ENCODE data around the gene KIAA1328.
A peak's percentile ranks its signal among the peaks of the same experiment; 100 is the strongest.
"Not testable (repeated sequence)": the region's sequence is repeated elsewhere in the genome, so short reads cannot be mapped to it uniquely, and the experiment has no call there.

KIAA1328 gene

DNA sequence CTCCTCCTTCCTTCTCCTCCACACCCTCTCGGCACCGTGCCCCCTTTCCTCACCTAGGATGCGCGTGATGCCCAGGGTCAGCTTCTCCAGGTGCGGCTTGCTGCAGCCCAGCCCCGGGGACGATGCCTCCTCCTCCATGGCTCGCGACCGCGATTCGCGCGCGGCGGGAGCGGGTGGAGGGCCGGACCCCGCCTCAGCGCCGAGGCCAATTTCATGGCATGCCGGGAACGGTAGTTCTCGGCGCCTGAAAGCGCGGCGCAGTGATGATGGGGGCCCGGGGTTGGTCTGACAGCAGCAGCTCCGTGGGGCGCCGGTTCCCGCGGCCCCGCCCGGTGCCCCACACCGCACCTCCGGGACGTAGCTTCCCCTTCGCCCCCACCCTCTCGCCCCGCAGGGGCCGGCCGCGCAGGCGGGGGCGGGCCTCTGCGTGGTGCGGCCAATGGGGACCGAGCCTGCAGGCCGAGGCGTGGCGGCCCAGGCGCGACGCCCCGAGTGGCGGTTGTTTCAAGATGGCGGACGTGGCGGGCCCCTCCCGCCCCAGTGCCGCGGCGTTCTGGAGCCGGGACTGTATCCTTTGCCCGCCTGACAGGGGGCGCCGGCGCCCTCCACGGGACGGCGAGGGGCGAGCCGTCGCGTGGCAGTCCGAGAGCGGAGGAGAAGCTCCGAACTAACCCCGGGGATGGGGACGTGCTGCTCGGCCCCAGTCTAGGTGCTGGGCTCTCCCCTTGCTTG lies at the start of gene KIAA1328, which contains the start of gene TPGS2:
Gene KIAA1328 (plus strand): TSS at position 498 of the 732 bp plus-strand sequence. CDS start 12 bp downstream, at position 510.
Gene TPGS2 (minus strand): TSS at position 373 of the 732 bp plus-strand sequence. CDS start 235 bp downstream, at position 138.
- peak; percentile 98 for DNase-seq

DNA sequence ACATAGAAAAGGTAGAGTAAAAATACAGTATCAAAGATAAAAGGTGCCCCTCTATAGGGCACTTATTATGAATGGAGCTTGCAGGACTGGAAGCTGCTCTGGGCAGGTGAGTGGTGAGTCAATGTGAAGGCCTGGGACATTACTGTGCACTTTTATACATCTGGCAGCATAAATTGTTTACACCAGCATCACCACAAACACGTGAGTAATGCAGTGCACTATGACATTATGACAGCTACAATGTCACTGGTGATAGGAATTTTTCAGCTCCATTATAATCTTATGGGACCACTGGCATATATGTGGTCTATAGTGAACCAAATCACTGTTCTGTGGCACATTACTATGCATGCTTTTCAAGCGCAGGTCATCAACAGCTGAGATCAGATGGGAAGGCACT lies 48.2 kb upstream of the KIAA1328 start:
- DNase-seq = no peak

DNA sequence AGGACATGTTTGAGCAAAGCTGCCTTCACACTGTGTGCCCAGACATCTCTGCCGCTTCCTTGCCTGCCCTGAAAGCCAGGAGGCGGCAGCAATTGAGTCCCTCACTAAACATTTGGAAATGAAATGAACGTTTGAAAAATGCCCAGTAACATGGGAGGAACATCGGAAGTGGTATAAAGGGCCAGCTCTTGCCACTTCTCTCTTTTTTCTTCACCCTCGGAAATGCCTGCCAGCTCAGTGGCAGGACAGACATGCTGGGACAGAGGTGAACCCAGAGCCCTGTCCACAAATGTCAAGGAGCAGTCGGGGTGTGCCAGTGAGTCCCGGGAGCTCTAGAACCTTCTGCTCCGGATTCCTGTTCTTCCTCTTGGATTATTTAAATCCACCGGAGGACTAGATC lies 46.2 kb upstream of the KIAA1328 start:
- DNase-seq = no peak

DNA sequence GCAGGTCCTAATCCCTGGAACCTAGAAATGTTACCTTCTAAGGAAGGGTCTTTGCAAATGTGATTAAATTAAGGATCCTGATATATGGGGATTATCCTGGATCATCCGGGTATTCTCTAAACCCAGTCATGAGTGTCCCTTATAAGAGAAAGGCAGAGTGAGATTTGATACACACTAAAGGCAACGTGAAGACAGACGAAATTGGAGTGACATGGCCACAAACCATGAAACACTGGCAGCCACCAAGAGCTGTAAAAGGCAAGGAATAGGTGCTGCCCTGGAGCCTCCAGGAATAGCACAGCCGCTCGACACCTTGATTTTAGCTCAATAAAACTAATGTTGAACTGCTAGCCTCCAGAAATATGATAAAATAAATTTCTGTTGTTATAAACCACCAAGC lies 45.1 kb upstream of the KIAA1328 start:
- DNase-seq = no peak

DNA sequence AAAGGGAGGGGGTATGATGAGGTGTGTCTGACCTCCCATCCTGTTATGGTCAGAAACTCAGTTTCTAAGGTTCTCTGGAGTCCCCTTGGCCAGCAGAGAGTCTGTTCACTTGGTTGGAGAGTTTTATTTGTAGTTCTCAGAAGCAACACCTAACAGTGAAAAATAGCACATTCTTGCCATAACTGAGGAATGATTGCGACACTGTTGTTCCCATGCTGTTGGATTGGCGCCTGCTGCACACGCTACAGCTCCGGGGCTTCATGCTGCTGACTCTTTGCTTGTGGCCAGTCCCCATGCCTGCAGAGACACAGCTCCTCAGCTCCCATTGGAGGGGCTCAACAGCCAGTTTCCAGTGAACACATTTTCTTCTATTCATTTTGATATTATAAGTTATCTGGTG lies 42.2 kb upstream of the KIAA1328 start:
- no peak for DNase-seq

DNA sequence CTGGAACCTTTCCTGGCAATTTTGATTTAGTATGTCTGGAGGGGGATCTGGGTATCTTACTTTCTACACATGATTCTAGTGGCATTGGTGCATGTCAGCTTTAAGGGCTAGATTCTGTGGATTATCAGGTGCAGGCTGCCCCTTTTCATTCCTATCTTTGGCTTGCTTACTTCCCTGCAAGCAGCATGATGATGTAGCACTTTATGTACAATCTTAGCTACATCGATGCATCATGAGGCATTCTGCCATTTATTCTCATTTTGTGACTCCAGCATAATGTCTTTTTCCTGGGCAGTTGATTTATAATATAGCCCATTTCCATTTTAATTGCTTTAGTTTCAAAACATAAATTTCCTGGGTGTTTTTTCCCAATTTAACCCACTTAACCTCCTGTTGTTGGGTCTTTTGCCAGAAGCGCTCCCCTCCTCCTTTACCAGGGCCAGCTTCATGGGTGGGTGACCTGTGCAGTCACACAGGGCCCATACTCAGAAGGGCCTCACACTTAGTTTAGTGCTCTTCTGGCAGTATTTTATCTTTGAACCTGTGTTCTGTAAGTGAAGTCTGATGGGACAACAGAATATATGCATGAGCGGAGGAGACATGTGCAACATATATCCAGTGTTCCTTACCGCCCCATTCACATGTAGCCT lies 36.2 kb upstream of the KIAA1328 start:
- DNase-seq = no peak

DNA sequence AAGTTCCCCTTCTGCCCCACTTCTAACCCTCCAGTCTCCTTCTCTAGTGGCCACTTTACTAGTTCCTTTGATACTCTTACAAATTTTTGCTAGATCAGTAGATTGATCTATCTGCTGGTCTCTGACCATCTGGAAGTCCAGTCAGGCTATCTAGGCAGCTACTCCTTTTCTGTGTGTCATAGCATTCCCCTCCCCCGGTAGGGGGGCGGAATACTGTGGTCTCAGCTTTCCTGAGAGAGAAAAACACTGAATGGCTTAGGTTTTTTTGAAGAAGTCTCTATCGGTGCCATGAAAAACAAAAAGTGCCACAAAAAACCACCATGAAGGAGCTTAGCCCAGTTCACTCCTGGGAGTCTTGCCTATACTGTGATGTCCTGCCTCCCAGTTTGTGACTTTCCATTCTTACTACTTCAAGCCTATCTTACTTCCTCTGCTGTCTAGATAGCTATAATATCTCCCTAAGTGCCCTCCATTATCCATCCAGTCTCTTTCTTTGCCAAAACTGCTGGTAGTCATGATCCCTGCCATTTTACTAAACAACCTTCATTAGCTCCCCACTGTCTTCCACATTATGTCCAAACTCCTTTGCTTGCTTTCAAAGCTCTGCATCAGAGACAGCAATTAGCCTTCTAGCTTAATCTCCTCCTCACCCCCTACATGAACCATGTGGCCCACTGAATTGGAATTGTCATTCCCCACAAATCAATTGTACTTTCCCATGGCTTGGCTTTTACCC lies 30.0 kb upstream of the KIAA1328 start:
- no peak for DNase-seq

DNA sequence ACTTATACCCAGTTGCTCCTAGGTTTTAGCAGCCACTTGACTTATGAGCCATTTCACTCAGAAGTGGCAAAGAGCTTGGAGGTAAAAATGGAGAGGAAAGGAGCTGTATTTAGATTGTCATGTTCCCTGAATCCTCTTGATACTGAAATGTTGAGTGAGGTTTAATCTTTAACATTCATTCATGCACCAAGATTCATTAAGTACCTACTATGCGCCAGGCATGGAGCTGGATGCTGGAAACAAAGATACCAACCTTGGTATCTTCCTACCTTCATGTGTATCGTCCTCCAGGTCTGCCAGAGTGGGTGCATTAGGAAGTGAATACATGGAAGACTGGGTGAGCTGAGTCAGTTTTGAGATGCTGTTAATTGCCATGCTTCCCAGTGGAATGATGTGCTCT lies 23.8 kb upstream of the KIAA1328 start:
- no peak for DNase-seq

DNA sequence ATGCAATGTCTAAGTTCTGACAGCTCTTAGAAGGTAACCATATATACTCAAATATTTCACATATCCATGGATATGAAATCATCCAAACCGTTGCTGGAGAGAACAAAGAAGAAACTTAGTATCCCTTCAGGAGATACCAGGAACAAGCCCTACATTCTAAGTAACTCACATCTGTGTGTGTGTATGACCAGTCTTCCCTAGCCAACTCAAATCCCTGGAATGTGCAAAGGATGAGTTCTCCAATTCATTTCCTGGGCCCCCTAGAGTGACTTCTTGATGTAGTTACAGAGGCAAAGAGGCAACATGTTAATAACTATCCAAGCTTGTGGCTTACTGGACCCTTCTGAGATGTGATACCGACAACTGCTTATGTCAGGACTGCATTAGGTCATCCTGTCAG lies 20.2 kb upstream of the KIAA1328 start:
- no peak for DNase-seq

DNA sequence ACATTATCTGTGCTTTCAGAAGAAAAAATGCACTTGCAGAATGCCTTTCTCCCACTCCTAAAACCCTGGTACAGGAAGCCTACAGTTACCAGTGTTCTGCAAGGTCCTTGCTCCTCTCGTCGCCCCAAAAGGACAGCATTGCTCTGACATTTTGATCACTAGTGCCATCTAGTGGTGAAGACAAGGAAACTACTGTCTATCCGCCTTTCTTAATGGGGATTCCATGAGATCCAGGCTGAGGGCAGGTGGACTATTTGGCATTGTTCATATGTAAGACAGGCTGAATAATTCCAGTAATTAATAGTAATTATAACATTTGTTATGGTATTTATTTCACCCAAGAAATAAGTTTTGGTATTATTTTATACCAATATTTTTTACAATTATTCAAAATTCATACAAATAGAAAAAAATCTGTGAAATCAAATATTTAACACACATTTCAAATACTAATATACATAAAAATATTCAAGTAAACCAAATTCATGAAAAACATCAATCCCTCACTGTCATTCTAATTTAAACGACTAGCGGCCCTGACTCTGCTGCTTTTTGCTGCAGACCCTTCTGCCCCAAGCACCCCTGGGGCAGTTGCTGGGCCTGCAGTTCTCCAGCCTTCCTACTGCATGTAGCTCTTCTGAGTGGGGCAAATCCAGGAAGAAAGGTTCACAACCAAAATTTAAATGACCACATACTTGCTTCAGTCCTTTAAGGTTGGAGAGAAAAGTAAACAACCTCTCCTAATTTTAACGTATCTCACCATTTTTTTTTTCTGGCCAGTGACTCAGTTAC lies 19.1 kb upstream of the KIAA1328 start:
- peak; percentile 74 for DNase-seq

DNA sequence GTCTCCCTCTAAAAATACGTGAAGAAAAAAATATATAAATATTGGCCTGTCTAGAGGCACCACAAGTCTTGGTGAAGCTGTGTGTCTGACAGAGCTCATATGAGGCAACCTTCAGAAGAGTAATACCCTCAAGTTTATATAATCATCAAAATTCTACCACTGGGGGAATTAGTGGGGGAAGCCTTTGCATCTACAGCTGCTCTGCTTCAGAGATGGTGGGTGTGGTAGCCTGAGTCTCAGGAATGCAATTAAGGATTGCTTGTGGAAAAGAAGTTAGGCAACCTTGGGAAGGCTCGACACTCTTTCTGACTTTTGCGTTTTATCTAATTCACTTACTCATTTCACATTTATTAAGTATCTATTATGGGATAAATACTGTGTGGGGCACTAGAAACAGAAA lies 17.5 kb upstream of the KIAA1328 start:
- DNase-seq = no peak

DNA sequence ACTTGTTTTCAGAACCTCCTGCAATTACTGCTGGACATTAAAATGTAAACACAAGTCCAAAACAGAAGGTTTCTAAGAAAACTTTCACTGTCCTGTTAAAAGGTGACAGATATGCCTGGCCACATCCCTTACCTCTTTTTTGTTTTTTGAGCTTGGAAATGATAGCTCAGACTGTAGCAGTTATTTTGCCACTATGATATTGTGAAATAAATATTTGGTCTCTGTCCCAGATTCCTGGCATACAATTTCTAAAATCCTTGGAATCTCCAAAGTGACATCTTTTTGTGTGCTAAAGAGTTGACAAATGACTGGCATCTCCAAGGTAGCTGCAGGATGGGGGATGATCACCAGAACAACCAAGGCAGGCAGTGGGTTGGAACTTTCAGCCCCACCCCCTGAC lies 17.0 kb upstream of the KIAA1328 start:
- no peak for DNase-seq

DNA sequence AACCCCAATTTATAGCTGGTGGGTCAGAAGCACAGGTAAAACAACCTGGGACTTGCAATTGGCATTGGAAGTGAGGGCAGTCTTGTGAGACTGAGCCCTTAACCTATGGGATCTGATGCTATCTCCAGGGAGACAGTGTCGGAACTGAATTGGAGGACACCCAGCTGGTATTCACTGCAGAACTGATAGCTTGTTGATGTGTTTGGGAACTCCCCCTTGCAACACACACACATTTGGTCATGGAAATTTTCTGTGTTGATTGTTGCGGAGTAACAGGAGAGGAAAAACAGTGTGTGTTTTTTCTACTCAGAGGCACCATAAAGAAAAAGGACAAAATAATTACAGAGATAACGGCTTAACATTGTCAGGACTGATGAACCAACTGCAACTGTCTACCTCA lies 16.2 kb upstream of the KIAA1328 start:
- no peak for DNase-seq

DNA sequence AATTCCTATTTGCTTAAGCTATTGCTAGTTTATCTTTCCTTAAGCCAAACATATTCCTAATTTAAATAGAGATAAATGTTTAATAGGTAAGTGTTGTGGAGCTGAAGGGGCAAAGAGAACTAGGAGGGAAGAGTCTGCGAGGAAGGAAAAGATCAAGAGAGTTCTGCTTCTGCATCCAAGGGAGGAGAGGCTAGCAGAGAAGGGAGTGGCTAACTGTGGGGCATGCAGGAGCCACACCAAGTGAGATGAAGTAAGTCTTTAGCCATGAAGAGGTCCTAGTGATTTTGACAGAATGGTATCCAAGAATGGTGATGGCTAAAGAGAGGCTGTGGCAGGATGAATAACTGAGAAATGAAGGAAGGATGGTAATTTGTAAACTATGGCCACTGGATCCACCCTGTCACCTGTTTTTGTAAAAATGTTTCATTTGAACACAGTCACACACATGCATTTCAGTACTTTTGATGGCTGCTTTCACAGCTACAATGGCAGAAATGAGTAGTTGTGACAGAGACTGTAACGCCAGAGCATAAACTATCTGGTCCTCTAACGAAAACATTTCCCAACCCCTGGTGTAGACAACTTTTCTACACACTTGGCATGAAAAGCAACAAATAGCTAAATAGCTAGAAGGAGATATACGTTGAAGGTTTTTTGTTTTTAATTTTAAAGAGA lies 15.7 kb upstream of the KIAA1328 start:
- no peak for DNase-seq

DNA sequence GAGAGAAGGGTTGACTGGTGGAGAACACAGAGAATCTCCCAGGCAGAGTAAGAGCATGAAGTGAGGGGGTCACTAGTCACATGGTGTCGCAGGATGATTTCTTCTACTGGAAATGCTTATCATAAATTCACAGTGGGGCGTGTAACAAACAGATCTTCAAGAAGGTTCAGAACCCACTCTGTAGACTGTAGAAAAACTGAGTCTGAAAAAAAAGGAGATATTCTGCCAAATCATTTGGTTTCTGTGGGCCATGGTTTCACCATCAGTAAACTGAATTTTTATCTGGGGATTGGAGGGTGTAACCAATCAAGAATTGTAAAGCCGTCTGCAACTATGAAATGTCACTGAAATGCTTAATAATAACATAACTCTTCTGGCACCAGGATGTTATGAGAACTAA lies 15.1 kb upstream of the KIAA1328 start:
- no peak for DNase-seq

DNA sequence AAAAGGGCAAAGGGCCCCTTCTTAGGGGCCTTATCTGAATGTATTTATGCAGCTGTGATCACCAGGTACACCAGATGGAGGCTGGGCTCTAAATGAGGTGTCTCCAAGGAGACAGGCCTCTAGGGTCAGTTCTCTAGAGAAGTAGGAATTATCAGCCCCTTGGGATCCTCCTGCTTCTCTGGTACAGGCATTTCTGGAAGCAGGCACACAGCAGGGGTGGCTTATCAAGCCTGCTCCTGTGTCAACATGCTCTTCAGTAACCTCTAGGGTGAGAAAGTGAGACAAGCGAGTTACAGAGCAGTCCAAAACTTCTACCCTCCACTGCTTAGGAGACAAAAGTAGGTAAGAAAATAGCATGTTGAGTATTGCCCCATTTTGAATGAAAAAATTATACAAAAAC lies 13.9 kb upstream of the KIAA1328 start:
- peak; percentile 92 for DNase-seq

DNA sequence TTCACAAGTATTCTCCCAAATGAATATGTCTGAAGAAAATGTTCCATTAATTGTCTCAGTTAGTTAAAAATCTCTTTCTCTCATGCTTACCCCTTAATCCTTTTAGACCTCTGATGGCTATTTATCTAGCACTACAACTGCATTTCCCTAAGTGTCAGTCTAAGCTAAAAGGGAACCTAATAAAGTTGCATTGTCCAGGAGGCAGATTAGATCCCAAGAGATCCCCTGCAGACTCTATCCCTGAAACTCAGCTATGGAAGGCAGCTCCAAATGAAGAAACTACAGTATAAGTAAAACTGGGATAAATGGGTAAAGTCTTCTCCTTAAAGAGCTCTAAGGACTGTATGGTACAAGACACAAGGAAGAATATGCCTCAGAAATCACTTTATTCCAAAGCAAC lies 12.8 kb upstream of the KIAA1328 start:
- not testable (repeated sequence) for DNase-seq

DNA sequence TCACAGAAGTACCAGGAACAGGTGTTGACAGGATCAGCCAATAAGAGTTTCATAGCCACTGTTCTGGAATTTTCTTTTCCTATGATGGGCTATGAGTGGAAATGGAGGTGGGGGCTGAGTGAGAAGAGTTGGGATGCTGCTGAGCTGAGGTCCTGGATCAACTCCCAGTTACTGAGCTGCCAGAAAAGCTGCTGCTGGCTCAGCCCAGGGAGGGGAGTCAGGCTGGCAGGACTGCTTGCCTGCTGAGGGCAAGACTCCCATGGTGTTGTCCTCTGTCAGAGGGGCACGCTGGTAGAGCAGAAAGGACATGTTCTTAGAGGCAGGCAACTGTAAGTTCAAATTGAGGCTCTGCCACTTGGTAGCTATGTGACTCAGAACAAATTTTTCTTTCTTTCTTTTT lies 11.9 kb upstream of the KIAA1328 start:
- no peak for DNase-seq

DNA sequence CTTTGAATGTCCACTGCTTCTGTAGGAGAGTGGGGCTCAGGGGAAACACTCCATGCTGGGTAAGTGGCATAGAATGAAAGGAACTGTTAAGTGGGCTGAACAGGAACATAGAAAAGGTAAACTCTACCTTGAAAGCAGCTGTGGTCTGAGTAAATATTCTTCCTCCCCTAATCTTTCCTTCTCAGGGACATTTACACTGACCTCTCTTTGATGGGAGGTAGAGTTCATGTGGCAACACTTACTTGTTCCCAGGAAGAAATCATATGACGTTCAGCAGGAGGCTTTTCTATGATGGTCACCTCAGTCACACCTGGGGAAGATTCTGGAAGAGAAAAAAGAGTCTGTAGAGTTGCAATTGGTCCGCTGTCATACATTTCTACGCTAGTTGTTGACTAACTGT lies 10.3 kb upstream of the KIAA1328 start:
- no peak for DNase-seq

DNA sequence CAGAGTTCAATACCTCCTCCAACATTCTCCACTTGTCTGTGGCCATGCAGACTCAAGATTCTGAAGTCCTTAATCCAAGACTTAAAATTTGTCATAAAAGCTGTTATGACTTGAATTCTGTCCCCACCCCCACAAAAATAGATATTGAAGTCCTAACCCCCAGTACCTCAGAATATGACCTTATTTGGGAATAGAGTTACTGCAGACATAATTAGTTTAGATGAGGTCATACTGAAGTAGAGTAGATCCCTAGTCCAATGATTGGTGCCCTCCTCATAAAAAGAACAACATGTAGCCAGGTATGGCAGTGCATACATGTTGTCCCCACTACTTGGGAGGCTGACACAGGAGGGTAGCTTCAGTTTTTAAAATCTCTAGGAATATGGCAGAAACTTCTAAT lies 9.3 kb upstream of the KIAA1328 start:
- DNase-seq = no peak

DNA sequence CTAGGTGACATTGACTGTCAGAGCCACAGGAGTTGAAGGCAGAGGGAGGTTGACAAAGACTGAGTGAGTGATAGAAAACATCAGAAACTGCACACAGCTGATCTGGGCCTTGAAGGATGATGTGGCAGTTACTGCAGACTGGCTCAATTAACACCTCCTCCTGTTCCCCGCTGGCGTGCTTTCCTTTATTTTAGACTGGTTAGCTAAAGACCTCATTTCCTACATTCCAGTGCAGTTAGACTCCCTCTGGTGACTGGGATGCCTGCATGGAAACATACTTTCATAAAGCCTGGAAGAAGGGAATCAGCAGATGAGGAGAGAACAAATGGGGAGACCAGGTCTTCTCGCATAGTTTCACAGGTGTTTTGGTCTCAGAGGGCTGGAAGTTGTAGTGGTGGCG lies 7.2 kb upstream of the KIAA1328 start:
- DNase-seq = no peak

DNA sequence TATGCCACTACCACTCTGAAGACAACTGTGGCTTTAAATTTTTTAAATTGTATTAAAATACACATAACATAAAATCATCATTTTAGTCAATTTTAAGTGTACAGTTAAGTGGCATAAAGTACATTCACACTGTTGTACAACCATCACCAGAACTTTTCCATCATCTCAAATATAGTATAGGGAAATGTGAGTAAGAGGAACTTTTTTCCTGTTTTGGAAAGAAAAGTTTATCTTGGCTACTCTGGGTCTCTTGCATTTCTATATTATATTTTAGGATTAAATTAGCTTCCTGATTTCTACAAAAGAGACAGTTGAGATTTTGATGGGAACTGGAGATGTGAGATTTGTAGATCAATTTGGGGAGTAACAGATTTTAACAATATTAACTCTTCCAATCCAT lies 3.4 kb upstream of the KIAA1328 start:
- DNase-seq = no peak

DNA sequence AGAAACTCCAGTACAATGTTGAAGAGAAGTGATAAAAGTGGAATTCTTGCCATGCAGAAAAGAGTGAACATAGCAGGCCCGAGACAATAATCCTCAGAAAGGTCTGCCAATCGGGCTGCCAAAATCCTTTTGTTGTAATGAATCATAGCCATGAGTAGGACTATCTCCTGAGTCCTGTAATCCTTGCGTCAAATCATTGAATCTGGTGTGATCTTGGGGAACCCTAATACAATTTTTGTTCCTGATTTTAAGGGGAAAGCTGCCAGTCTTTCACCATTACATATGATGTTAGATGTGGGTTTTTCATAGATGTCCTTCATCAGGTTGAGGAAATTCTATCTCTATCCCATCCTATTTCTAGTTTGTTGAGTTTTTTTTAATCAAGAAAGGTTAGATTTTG lies 2.4 kb upstream of the KIAA1328 start:
- DNase-seq = no peak

Measured in NCI-H2171 (cell line).